Activated CD4-positive, alpha-beta T cell treated with anti-CD3 and anti-CD28 coated beads, Interleukin-2, Interleukin-6, amounts not matched to agents 100 ng/mL and 50 ng/mL, durations not matched to agents 16 hours and 8 hours (primary cell): Measurements from ENCODE around the gene OR2AG2.

Source experiments
- DNase-seq: peaks from one replicate; pipeline ENCODE4 v3.0.0-alpha.2; 2020

Gene OR2AG2

GRCh38 chr11:6737872-6738466 is 33.8 kb downstream of the OR2AG2 start:
- DNase-seq = peak; percentile 79

GRCh38 chr11:6736495-6737121 is 35.2 kb downstream of the OR2AG2 start:
- peak; percentile 57 for DNase-seq

- peak; percentile 59 for DNase-seq
These were observed 36.5 kb downstream of the OR2AG2 start for GRCh38 chr11:6735306-6735705.

- DNase-seq = no peak
These were observed 37.2 kb downstream of the OR2AG2 start for GRCh38 chr11:6734616-6735015.

- no peak for DNase-seq
These were observed 38.2 kb downstream of the OR2AG2 start for GRCh38 chr11:6733326-6734275.

GRCh38 chr11:6727971-6728760 is 43.6 kb downstream of the OR2AG2 start:
- DNase-seq = no peak

- no peak for DNase-seq
These were observed 46.3 kb downstream of the OR2AG2 start for GRCh38 chr11:6725386-6725896.

- no peak for DNase-seq
These were observed 47.8 kb downstream of the OR2AG2 start for GRCh38 chr11:6724013-6724412.

GRCh38 chr11:6721343-6721742 is 50.4 kb downstream of the OR2AG2 start:
- DNase-seq = no peak

- DNase-seq = no peak
These were observed 52.2 kb downstream of the OR2AG2 start for GRCh38 chr11:6719576-6719975.

- no peak for DNase-seq
These were observed 54.4 kb downstream of the OR2AG2 start for GRCh38 chr11:6717426-6717825.
